ENCODE results near the gene TOMM70.

DNA sequence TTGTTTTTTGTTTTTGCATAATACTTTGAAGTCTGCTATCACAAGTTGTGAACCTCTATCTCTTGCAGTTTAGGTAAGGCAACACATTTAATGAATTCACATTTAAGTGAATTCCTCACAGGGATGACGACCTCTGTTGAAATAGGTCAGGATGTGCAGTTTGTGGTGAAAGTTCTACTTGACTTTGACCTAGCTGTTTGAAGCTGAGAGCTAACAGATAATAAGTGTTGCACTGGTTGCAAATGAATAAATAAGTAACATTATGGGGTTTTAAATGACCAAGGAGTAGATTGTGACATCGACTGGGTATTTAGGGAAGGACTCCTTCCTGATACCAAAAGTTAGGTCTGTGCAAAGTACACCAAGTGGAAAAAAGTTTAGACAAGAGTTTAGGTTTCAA lies 42.5 kb downstream of the TOMM70 start:
- TF ChIP-seq, protein P1, sequence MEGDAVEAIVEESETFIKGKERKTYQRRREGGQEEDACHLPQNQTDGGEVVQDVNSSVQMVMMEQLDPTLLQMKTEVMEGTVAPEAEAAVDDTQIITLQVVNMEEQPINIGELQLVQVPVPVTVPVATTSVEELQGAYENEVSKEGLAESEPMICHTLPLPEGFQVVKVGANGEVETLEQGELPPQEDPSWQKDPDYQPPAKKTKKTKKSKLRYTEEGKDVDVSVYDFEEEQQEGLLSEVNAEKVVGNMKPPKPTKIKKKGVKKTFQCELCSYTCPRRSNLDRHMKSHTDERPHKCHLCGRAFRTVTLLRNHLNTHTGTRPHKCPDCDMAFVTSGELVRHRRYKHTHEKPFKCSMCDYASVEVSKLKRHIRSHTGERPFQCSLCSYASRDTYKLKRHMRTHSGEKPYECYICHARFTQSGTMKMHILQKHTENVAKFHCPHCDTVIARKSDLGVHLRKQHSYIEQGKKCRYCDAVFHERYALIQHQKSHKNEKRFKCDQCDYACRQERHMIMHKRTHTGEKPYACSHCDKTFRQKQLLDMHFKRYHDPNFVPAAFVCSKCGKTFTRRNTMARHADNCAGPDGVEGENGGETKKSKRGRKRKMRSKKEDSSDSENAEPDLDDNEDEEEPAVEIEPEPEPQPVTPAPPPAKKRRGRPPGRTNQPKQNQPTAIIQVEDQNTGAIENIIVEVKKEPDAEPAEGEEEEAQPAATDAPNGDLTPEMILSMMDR (IDR thresholded peaks at IDR 0.05), result no peak
- no peak for TF ChIP-seq EP300 (IDR thresholded peaks at IDR 0.05)
